ENCODE data around the gene USP5. TPM values are rescaled to one million over a fixed set of nuclear protein-coding genes. Genes with fewer than 3 reads are reported as not detected.

USP5 gene
- total RNA-seq, 3 donors from 2014 or later (not counting 1 experiment from before 2014, with no cell fraction given) = 48.3 to 67.2 (median 57.2) TPM

DNA sequence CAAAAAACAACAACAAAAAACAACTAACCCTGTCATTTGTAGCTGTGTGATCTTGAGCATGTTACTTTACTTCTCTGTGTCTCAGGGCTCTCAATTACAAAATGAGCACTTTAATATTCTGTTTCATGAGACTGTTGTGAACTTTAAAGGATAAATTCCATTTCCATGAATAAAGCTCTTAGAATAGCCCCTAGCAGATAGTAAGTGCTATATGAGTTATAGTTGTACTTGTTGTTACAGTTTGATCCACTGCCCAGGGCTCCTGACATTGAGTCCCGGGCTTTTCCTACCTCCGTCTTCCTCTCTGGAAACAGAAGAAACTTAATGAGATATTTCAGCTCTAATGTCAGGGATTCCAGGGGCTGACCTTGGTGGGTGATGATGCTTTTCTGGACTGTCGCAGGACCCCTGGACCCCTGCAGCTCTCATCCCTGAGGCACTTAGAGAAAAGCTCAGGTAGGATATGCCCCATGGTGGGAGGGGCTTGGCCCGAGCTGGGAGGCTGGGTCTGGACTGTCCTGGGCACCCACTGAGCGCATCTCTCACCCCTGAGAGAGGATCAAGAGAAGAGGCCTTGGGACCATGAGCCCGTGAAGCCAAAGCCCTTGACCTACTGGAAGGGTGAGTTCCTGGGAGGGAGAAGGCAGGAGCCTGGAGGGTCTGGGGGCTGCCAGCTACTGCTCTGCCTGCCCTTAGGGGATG, 18.6 kb upstream of the USP5 start:
- intact Hi-C loops (cut with micrococcal nuclease) = no loop called here
- no peaks in the 10 kb centered on the region for H3K9me3 Mint-ChIP-seq
- no peak overlapping the region for H3K4me3 Mint-ChIP-seq
- 91% methylated on average over 6 of the region's 6 CpGs for WGBS (ENCODE audit: insufficient coverage)
- TF ChIP-seq, protein P1, sequence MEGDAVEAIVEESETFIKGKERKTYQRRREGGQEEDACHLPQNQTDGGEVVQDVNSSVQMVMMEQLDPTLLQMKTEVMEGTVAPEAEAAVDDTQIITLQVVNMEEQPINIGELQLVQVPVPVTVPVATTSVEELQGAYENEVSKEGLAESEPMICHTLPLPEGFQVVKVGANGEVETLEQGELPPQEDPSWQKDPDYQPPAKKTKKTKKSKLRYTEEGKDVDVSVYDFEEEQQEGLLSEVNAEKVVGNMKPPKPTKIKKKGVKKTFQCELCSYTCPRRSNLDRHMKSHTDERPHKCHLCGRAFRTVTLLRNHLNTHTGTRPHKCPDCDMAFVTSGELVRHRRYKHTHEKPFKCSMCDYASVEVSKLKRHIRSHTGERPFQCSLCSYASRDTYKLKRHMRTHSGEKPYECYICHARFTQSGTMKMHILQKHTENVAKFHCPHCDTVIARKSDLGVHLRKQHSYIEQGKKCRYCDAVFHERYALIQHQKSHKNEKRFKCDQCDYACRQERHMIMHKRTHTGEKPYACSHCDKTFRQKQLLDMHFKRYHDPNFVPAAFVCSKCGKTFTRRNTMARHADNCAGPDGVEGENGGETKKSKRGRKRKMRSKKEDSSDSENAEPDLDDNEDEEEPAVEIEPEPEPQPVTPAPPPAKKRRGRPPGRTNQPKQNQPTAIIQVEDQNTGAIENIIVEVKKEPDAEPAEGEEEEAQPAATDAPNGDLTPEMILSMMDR (IDR thresholded peaks at IDR 0.05) = no peak
- no peak for DNase-seq
- H3K9me3 ChIP-seq (ENCODE audit: control insufficient read depth, insufficient read depth, low read length) = no peaks in the 10 kb centered on the region
- H3K36me3 Mint-ChIP-seq = no peaks in the 10 kb centered on the region
- ATAC-seq = no peak
- H3K27me3 ChIP-seq (ENCODE audit: control insufficient read depth, insufficient read depth, low read length) = peaks cover 12% of the 10 kb centered on the region
- no peak overlapping the region for H3K27ac ChIP-seq (ENCODE audit: low read length)
- H3K27ac Mint-ChIP-seq = no peak overlapping the region
- H3K4me1 Mint-ChIP-seq = peaks cover 9 to 11% of the 10 kb centered on the region in 2 donors
- H3K27me3 Mint-ChIP-seq (ENCODE audit: low read depth in 2 of 2) = peaks cover 22 to 26% of the 10 kb centered on the region in 2 donors
- peaks cover 17% of the 10 kb centered on the region for H3K4me1 ChIP-seq (ENCODE audit: control insufficient read depth, insufficient read depth, low read length)
- H3K4me3 ChIP-seq (ENCODE audit: low read length) = no peak overlapping the region
- no peaks in the 10 kb centered on the region for H3K36me3 ChIP-seq (ENCODE audit: control insufficient read depth, insufficient read depth, low read length)

GRCh38 chr12:6834254-6834653, 17.7 kb upstream of the USP5 start:
- Mint-ChIP-seq H3K27me3 (ENCODE audit: low read depth in 2 of 2) (peaks cover 21 to 22% of the 10 kb centered on the region in 2 donors), H3K4me3 (no peak overlapping the region), H3K9me3 (no peaks in the 10 kb centered on the region), H3K27ac (no peak overlapping the region), H3K4me1 (peaks cover 4% of the 10 kb centered on the region in 2 donors), H3K36me3 (no peaks in the 10 kb centered on the region)
- H3K9me3 ChIP-seq (ENCODE audit: control insufficient read depth, insufficient read depth, low read length) = no peaks in the 10 kb centered on the region
- ATAC-seq (no peak), DNase-seq (no peak)
- WGBS (ENCODE audit: insufficient coverage) = 100% methylated on average over 1 of the region's 1 CpG
- peaks cover 11% of the 10 kb centered on the region for H3K4me1 ChIP-seq (ENCODE audit: control insufficient read depth, insufficient read depth, low read length)
- TF ChIP-seq, protein P1 (IDR thresholded peaks at IDR 0.05) = no peak
- H3K27ac ChIP-seq (ENCODE audit: low read length) = no peak overlapping the region
- peaks cover 7% of the 10 kb centered on the region for H3K27me3 ChIP-seq (ENCODE audit: control insufficient read depth, insufficient read depth, low read length)
- no peaks in the 10 kb centered on the region for H3K36me3 ChIP-seq (ENCODE audit: control insufficient read depth, insufficient read depth, low read length)
- no peak overlapping the region for H3K4me3 ChIP-seq (ENCODE audit: low read length)
- intact Hi-C loops (cut with micrococcal nuclease) = no loop called here

DNA sequence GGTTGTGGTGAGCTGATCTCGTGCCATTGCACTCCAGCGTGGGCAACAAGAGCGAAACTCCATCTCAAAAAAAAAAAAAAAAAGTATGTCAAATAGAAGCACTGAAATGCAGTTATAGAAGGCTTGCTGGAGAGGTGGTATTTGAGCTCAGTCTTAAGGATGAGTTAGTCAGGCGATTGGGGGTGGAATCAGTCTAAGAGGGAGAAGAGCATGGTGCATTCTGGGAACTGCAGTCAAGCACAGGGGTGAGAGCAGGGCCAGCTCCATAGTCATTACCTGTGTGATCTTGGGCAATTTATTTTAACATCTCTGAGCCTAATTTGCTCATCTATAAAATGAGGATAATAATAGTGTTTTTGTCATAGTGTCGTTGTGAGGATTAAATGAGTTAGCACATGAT, 17.1 kb upstream of the USP5 start:
- H3K36me3 ChIP-seq (ENCODE audit: control insufficient read depth, insufficient read depth, low read length) = no peaks in the 10 kb centered on the region
- H3K27me3 ChIP-seq (ENCODE audit: control insufficient read depth, insufficient read depth, low read length) = peaks cover under 1% of the 10 kb centered on the region
- no peak for ATAC-seq
- no peak for DNase-seq
- no peaks in the 10 kb centered on the region for H3K9me3 ChIP-seq (ENCODE audit: control insufficient read depth, insufficient read depth, low read length)
- Mint-ChIP-seq H3K4me1 (no peaks in the 10 kb centered on the region), H3K27me3 (ENCODE audit: low read depth in 2 of 2) (peaks cover 18 to 22% of the 10 kb centered on the region in 2 donors), H3K36me3 (no peaks in the 10 kb centered on the region), H3K9me3 (no peaks in the 10 kb centered on the region), H3K4me3 (no peak overlapping the region), H3K27ac (no peak overlapping the region)
- peaks cover 5% of the 10 kb centered on the region for H3K4me1 ChIP-seq (ENCODE audit: control insufficient read depth, insufficient read depth, low read length)
- 83% methylated on average over 5 of the region's 5 CpGs for WGBS (ENCODE audit: insufficient coverage)
- TF ChIP-seq, protein P1 (IDR thresholded peaks at IDR 0.05) = no peak
- H3K4me3 ChIP-seq (ENCODE audit: low read length) = no peak overlapping the region
- no peak overlapping the region for H3K27ac ChIP-seq (ENCODE audit: low read length)
- intact Hi-C loops (cut with micrococcal nuclease) = no loop called here

- H3K4me3 ChIP-seq (ENCODE audit: low read length) = no peak overlapping the region
- H3K27me3 ChIP-seq (ENCODE audit: control insufficient read depth, insufficient read depth, low read length) = no peaks in the 10 kb centered on the region
- H3K27ac Mint-ChIP-seq = no peak overlapping the region
- H3K36me3 ChIP-seq (ENCODE audit: control insufficient read depth, insufficient read depth, low read length) = no peaks in the 10 kb centered on the region
- H3K27me3 Mint-ChIP-seq (ENCODE audit: low read depth in 2 of 2) = peaks cover under 1 to 4% of the 10 kb centered on the region in 2 donors
- DNase-seq (no peak), ATAC-seq (no peak)
- no peaks in the 10 kb centered on the region for H3K36me3 Mint-ChIP-seq
- H3K27ac ChIP-seq (ENCODE audit: low read length) = no peak overlapping the region
- no peak overlapping the region for H3K4me3 Mint-ChIP-seq
- TF ChIP-seq, protein P1 (IDR thresholded peaks at IDR 0.05) = no peak
- H3K9me3 ChIP-seq (ENCODE audit: control insufficient read depth, insufficient read depth, low read length) = no peaks in the 10 kb centered on the region
- H3K4me1 ChIP-seq (ENCODE audit: control insufficient read depth, insufficient read depth, low read length) = peaks cover 4% of the 10 kb centered on the region
- no peaks in the 10 kb centered on the region for H3K9me3 Mint-ChIP-seq
- H3K4me1 Mint-ChIP-seq = no peaks in the 10 kb centered on the region
- intact Hi-C loops (cut with micrococcal nuclease) = no loop called here
- WGBS (ENCODE audit: insufficient coverage) = 86% methylated on average over 16 of the region's 16 CpGs
These were observed 15.1 kb upstream of the USP5 start for GRCh38 chr12:6836851-6837250.

All from natural killer cell (primary cell).